ENCODE data around the gene EFNA2.

Gene EFNA2

GRCh38 chr19:1239796-1240737 is 45.6 kb upstream of the EFNA2 start:
- TF ChIP-seq CTCF (IDR thresholded peaks at IDR 0.05; ENCODE audit: control extremely low read depth, extremely low read depth, low read depth, missing control alignments) = peak; percentile 78

GRCh38 chr19:1240925-1241324 is 44.7 kb upstream of the EFNA2 start:
- ChIA-PET POLR2A (interaction anchor here (1.2 to 2.3 kb wide), 3 partner anchors 25 to 201 kb away, joined by 3 to 11 read pairs (median 3); partner anchors contain the start of genes ABCA7 and CIRBP), CTCF (interaction anchor here (0.7 to 9.8 kb wide), 12 partner anchors 11 to 318 kb away, joined by 3 to 491 read pairs (median 4); partner anchors contain the start of genes ABCA7, CIRBP and WDR18)
- no peak for DNase-seq (ENCODE audit: extremely low spot score)
- no peak for TF ChIP-seq CTCF (IDR thresholded peaks at IDR 0.05; ENCODE audit: control extremely low read depth, extremely low read depth, low read depth, missing control alignments)

More at GRCh38 chr19:1239796-1240737, 45.6 kb upstream of the EFNA2 start:
- CTCF ChIA-PET = interaction anchor here (0.7 to 9.8 kb wide), 9 partner anchors 10 to 318 kb away, joined by 3 to 491 read pairs (median 3); partner anchors contain the start of genes CIRBP and WDR18
- POLR2A ChIA-PET = interaction anchor here (2.3 kb wide), 1 partner anchor 29 kb away, joined by 11 read pairs; the partner anchor contains the start of gene CIRBP
- DNase-seq (ENCODE audit: extremely low spot score) = peak; percentile 96

- ChIA-PET POLR2A (interaction anchor here (1.2 to 2.3 kb wide), 3 partner anchors 25 to 202 kb away, joined by 3 to 11 read pairs (median 3); partner anchors contain the start of genes ABCA7 and CIRBP), CTCF (interaction anchor here (1.0 to 9.8 kb wide), 8 partner anchors 16 to 319 kb away, joined by 3 to 491 read pairs (median 4); partner anchors contain the start of genes ABCA7 and CIRBP)
- peak; percentile 96 for DNase-seq (ENCODE audit: extremely low spot score)
- TF ChIP-seq CTCF (IDR thresholded peaks at IDR 0.05; ENCODE audit: control extremely low read depth, extremely low read depth, low read depth, missing control alignments) = no peak
Measured at GRCh38 chr19:1241417-1242095, 44.1 kb upstream of the EFNA2 start, which contains the start of gene ATP5F1D. Gene ATP5F1D, plus strand, starts transcription at chr19:1241751. Its CDS starts 100 bp downstream, at chr19:1241851.

- CTCF ChIA-PET = interaction anchor here (0.6 to 9.8 kb wide), 45 partner anchors 9 to 474 kb away, joined by 3 to 491 read pairs (median 4); partner anchors contain the start of genes ARHGAP45, CIRBP, CNN2 and FAM174C
- peak; percentile 87 for DNase-seq (ENCODE audit: extremely low spot score)
- TF ChIP-seq CTCF (IDR thresholded peaks at IDR 0.05; ENCODE audit: control extremely low read depth, extremely low read depth, low read depth, missing control alignments) = peak; percentile 87
- POLR2A ChIA-PET = interaction anchor here (1.1 to 4.0 kb wide), 4 partner anchors 24 to 133 kb away, joined by 4 to 65 read pairs (median 6); partner anchors contain the start of gene CIRBP
Measured at GRCh38 chr19:1243768-1244692, 41.6 kb upstream of the EFNA2 start.

GRCh38 chr19:1244693-1245451 is 40.8 kb upstream of the EFNA2 start:
- POLR2A ChIA-PET = interaction anchor here (1.1 to 4.0 kb wide), 4 partner anchors 23 to 134 kb away, joined by 4 to 65 read pairs (median 6); partner anchors contain the start of gene CIRBP
- no peak for TF ChIP-seq CTCF (IDR thresholded peaks at IDR 0.05; ENCODE audit: control extremely low read depth, extremely low read depth, low read depth, missing control alignments)
- CTCF ChIA-PET = interaction anchor here (0.6 to 9.8 kb wide), 43 partner anchors 10 to 475 kb away, joined by 3 to 491 read pairs (median 4); partner anchors contain the start of genes ARHGAP45, CIRBP, CNN2 and FAM174C
- no peak for DNase-seq (ENCODE audit: extremely low spot score)

All from GM10248 (cell line).